Ovary (tissue), 3 donors: ENCODE data around the gene AHRR.
"Not testable (repeated sequence)": the region's sequence is repeated elsewhere in the genome, so short reads cannot be mapped to it uniquely, and the experiment has no call there.

Source experiments
- EP300 ChIP-seq: sonication (generic); formaldehyde crosslinking; IDR thresholded peaks from one replicate; pipeline ENCODE4 v1.6.1; 2017; ENCODE audit warnings: antibody characterized with exemption
- POLR2A ChIP-seq: fragments of 450-650 bp; IDR thresholded peaks from one replicate; pipeline ENCODE4 v1.6.1; 2017; ENCODE audit warnings: antibody characterized with exemption, mild to moderate bottlenecking, moderate library complexity
- TF ChIP-seq, protein P1 (sequence below), 3 donors: fragments of 450-650 bp in 2 of 3; fragments of 200-600 bp in 1 of 3; IDR thresholded peaks; one replicate each; pipeline versions ENCODE4 v1.5.1 to v1.8.0; 2016 to 2022; ENCODE audit warnings: antibody characterized with exemption in 3 of 3, mild to moderate bottlenecking in 1 of 3
- donor health status: DM: no; HTN: no; CAD: no.

DNA sequence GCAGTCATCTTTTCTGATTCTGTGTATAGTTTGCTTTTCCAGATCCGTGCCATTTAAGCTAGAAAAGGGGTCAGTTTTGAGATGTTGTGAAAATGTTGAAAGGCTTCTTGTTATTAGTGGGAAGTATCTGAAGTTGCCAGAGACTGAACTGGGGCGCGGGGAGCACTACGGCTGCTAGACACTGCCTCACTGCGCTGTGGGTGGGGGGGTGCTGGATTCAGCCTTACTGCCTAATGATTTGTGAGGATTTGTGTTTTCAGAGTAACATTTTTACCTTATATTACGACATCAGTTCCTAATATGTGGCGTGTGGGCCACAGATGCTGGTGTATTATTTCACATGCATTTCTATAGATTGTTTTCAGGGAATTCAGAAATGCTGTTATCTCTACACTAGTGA lies 48.0 kb upstream of the AHRR start:
- TF ChIP-seq, protein P1, sequence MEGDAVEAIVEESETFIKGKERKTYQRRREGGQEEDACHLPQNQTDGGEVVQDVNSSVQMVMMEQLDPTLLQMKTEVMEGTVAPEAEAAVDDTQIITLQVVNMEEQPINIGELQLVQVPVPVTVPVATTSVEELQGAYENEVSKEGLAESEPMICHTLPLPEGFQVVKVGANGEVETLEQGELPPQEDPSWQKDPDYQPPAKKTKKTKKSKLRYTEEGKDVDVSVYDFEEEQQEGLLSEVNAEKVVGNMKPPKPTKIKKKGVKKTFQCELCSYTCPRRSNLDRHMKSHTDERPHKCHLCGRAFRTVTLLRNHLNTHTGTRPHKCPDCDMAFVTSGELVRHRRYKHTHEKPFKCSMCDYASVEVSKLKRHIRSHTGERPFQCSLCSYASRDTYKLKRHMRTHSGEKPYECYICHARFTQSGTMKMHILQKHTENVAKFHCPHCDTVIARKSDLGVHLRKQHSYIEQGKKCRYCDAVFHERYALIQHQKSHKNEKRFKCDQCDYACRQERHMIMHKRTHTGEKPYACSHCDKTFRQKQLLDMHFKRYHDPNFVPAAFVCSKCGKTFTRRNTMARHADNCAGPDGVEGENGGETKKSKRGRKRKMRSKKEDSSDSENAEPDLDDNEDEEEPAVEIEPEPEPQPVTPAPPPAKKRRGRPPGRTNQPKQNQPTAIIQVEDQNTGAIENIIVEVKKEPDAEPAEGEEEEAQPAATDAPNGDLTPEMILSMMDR (IDR thresholded peaks at IDR 0.05), result not testable (repeated sequence)
- not testable (repeated sequence) for TF ChIP-seq EP300, POLR2A
